Lower leg skin (tissue), 3 donors: ENCODE data around the gene PER3.

Experiments used
- CTCF ChIP-seq, 3 donors: fragments of 450-650 bp; IDR thresholded peaks; one replicate each; pipeline ENCODE4 v1.5.1; 2016; ENCODE audit warnings: antibody characterized with exemption in 3 of 3, mild to moderate bottlenecking in 3 of 3, moderate library complexity in 2 of 3
- POLR2A ChIP-seq, 2 donors: fragments of 450-650 bp; IDR thresholded peaks; one replicate each; pipeline ENCODE4 v1.6.1; 2016 to 2017; ENCODE audit warnings: antibody characterized with exemption in 2 of 2, mild to moderate bottlenecking in 1 of 2, moderate library complexity in 1 of 2

- TF ChIP-seq CTCF (IDR thresholded peaks at IDR 0.05) (no peak), POLR2A (IDR thresholded peaks at IDR 0.05) (no peak)
Measured at GRCh38 chr1:7868070-7868780, 84.1 kb downstream of the PER3 start.
